GM19455 (cell line): Measurements from ENCODE around the gene USP31.

Experiments
- ATAC-seq: cut with Tn5 transposase; IDR thresholded peaks from one replicate; pipeline ENCODE4 v1.9.1; 2021; ENCODE audit not compliant: unreplicated experiment

The USP31 gene

GRCh38 chr16:23132775-23133463, 16.3 kb downstream of the USP31 start:
- ATAC-seq, result no peak

- ATAC-seq, result no peak
These were observed 17.2 kb downstream of the USP31 start for GRCh38 chr16:23131931-23132621.

- no peak for ATAC-seq
These were observed 17.8 kb downstream of the USP31 start for GRCh38 chr16:23131436-23131835.

- no peak for ATAC-seq
These were observed 18.2 kb downstream of the USP31 start for GRCh38 chr16:23131036-23131435.

GRCh38 chr16:23129686-23130085, 19.6 kb downstream of the USP31 start:
- ATAC-seq, result no peak

GRCh38 chr16:23128056-23128455, 21.2 kb downstream of the USP31 start:
- no peak for ATAC-seq

- no peak for ATAC-seq
These were observed 24.0 kb downstream of the USP31 start for GRCh38 chr16:23125277-23125676.

- ATAC-seq, result no peak
These were observed 24.9 kb downstream of the USP31 start for GRCh38 chr16:23124315-23124714.

GRCh38 chr16:23122144-23122543, 27.1 kb downstream of the USP31 start:
- ATAC-seq, result no peak

- no peak for ATAC-seq
These were observed 28.2 kb downstream of the USP31 start for GRCh38 chr16:23121024-23121423.

- ATAC-seq, result no peak
These were observed 28.7 kb downstream of the USP31 start for GRCh38 chr16:23120562-23120961.

GRCh38 chr16:23119570-23119969, 29.7 kb downstream of the USP31 start:
- ATAC-seq, result no peak

GRCh38 chr16:23114131-23114904, 34.9 kb downstream of the USP31 start:
- no peak for ATAC-seq

- ATAC-seq, result no peak
These were observed 36.1 kb downstream of the USP31 start for GRCh38 chr16:23113185-23113584.

GRCh38 chr16:23110257-23110899, 38.9 kb downstream of the USP31 start:
- ATAC-seq, result no peak

GRCh38 chr16:23107936-23108335, 41.3 kb downstream of the USP31 start:
- ATAC-seq, result no peak

- ATAC-seq, result no peak
These were observed 42.1 kb downstream of the USP31 start for GRCh38 chr16:23107117-23107516.

- no peak for ATAC-seq
These were observed 43.9 kb downstream of the USP31 start for GRCh38 chr16:23105309-23105708.

GRCh38 chr16:23104032-23104955, 45.0 kb downstream of the USP31 start:
- ATAC-seq, result no peak

GRCh38 chr16:23103603-23104002, 45.6 kb downstream of the USP31 start:
- ATAC-seq, result no peak
